Measurements from ENCODE around the gene RHBDL1. TPM values are rescaled to one million over a fixed set of nuclear protein-coding genes. Genes with fewer than 3 reads are reported as not detected.

Gene RHBDL1
- total RNA-seq, 1 experiment from 2014 or later = 1.1 TPM

GRCh38 chr16:718922-719321 lies 43.5 kb downstream of the RHBDL1 start:
- H3K27me3 ChIP-seq (replicated peaks) = no peaks in the 10 kb centered on the region; the same call in 1 of the 2 replicates
- no peak overlapping the region for H3K27ac ChIP-seq
- H3K9me3 ChIP-seq (replicated peaks) = peaks cover 8% of the 10 kb centered on the region; the same call in 1 of the 2 replicates
- peaks cover 20% of the 10 kb centered on the region for H3K36me3 ChIP-seq
- DNase-seq (ENCODE audit: low read depth in 1 of 2, low spot score in 2 of 2) = no peak
- no peak overlapping the region for H3K4me3 ChIP-seq
- H3K4me1 ChIP-seq (replicated peaks) = peaks cover 54% of the 10 kb centered on the region

GRCh38 chr16:719815-720446 lies 44.5 kb downstream of the RHBDL1 start:
- Histone ChIP-seq H3K27ac (no peak overlapping the region), H3K36me3 (peaks cover 20% of the 10 kb centered on the region)
- DNase-seq (ENCODE audit: low read depth in 1 of 2, low spot score in 2 of 2) = no peak

DNA sequence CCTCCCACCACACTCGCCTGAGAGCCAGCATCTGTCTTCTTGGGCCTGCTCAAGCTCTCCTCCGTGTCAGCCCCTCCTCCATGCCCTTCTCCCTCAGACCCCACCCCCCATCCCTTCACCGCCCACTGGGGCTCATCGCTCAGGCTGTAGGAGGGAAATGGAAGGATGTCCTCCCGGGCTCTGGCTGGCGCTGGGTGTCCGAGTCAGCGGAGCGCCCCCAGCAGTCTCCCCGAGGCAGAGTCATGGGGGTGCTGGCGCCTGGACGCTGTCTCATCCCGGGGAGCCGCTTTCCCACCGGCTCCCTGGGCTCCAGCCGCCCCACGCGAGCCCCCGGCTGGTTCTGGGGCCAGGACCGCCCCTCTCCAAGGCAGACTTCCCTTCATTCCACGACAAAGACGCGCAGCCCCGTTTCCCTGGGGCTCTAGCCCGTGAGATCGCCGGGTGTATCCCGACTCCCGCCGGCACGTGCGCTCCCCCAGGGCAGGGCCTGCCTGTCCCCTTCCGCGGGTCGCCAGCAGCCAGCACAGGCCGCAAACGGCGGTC lies 45.0 kb downstream of the RHBDL1 start:
- peak in 1 of 2 experiments; percentile 70 for DNase-seq (ENCODE audit: low read depth in 1 of 2, low spot score in 2 of 2)
- H3K27ac ChIP-seq = peak overlapping the region; percentile 40

More at GRCh38 chr16:719815-720446, 44.5 kb downstream of the RHBDL1 start:
- Histone ChIP-seq H3K27me3 (replicated peaks) (no peaks in the 10 kb centered on the region; the same call in 1 of the 2 replicates), H3K4me3 (peak overlapping the region; percentile 89), H3K9me3 (replicated peaks) (peaks cover 8% of the 10 kb centered on the region; the same call in 1 of the 2 replicates), H3K4me1 (replicated peaks) (peaks cover 45% of the 10 kb centered on the region)

GRCh38 chr16:720990-721764 lies 45.7 kb downstream of the RHBDL1 start, which contains the start of gene ANTKMT:
Gene ANTKMT (plus strand): TSS chr16:721146. CDS start chr16:721275, 129 bp downstream.
- peaks cover 34% of the 10 kb centered on the region for H3K4me1 ChIP-seq (replicated peaks)
- peak within 1 kb of the TSS; percentile 40 for H3K27ac ChIP-seq
- peak; percentile 75 to 89 for DNase-seq (ENCODE audit: low read depth in 1 of 2, low spot score in 2 of 2)
- peak within 1 kb of the TSS; percentile 89 for H3K4me3 ChIP-seq
- peaks cover 9% of the 10 kb centered on the region; the same call in 1 of the 2 replicates for H3K27me3 ChIP-seq (replicated peaks)
- H3K36me3 ChIP-seq = peaks cover 17% of the 10 kb centered on the region
- H3K9me3 ChIP-seq (replicated peaks) = 0 out of 2 replicates have a peak, but pooled peaks cover 5% of the 10 kb centered on the region

More for the DNA sequence above, 45.0 kb downstream of the RHBDL1 start:
- Histone ChIP-seq H3K4me1 (replicated peaks) (peaks cover 41% of the 10 kb centered on the region), H3K4me3 (peak overlapping the region; percentile 89), H3K27me3 (replicated peaks) (peaks cover 4% of the 10 kb centered on the region; the same call in 1 of the 2 replicates), H3K36me3 (peaks cover 17% of the 10 kb centered on the region), H3K9me3 (replicated peaks) (0 out of 2 replicates have a peak, but pooled peaks cover 5% of the 10 kb centered on the region)

DNA sequence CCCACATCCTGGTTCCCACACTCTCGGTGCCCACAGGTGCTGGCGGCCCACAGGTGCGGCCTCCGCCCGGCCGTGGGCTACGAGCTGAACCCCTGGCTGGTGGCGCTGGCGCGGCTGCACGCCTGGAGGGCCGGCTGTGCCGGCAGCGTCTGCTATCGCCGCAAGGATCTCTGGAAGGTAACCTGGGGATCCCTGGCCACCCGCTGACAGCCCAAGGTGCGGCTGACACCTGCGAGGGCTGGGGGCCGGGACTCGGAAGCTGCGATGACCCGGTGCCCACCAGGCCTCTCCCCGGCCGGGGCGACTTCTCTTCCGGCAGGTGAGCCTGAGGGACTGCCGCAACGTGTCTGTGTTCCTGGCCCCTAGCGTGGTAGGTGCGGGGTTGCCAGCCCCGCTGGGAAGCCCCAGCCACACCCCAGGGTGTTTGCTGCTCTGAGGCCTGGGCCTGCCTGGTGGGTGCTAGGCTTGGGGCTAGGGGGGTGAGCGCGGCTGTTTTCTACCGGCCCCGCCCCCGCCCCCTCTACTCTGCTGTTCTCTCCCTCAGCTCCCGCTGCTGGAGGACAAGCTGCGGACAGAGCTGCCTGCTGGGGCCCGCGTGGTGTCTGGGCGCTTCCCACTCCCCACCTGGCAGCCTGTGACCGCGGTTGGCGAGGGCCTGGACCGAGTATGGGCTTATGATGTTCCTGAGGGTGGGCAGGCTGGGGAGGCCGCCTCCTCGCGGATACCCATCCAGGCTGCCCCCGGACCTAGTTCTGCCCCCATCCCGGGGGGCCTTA lies 46.5 kb downstream of the RHBDL1 start:
- H3K9me3 ChIP-seq (replicated peaks) = 0 out of 2 replicates have a peak, but pooled peaks cover 5% of the 10 kb centered on the region
- peaks cover 34% of the 10 kb centered on the region for H3K4me1 ChIP-seq (replicated peaks)
- peak overlapping the region; percentile 89 for H3K4me3 ChIP-seq
- H3K36me3 ChIP-seq = peaks cover 17% of the 10 kb centered on the region
- H3K27me3 ChIP-seq (replicated peaks) = peaks cover 14% of the 10 kb centered on the region
- no peak for DNase-seq (ENCODE audit: low read depth in 1 of 2, low spot score in 2 of 2)
- no peak overlapping the region for H3K27ac ChIP-seq

DNA sequence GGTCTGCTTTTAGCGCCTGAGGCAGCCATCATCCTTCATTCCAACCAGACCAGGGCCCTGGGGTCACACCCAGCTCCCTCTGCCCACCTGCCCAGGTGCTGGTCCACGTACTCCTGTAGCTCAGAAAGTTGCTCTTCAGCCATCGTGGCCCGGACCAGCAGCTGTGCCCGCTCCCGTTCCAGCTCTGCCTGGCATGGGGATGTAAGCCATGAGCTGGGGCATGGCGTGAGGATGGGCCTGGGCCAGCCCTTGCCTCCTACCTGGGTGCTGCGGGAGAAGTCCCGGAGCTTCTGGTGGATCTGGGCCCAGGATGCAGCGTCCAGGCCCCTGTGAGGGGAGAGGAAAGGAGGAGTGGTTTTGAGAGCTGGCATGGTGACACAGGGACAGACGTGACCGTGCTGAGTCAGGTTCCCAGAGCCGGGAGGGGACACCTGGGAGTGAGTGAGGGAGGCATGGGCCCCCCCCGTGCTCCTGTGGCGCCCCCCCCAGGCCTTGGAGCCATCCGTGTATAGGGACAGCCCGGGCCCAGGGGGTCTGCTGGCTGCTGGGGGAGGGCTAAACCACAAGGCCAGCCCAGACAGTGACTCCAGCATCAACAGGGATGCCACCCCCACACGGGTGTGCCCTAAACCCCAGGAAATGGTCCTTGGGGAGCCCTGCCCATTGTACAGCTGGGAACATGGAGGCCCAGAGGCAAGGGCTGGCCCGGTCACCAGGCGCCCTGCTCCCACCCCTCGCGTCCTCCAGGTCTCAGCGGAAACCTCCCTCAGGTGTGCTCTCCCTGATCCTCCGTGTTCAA lies 47.6 kb downstream of the RHBDL1 start:
- Histone ChIP-seq H3K27me3 (replicated peaks) (peaks cover 21% of the 10 kb centered on the region), H3K36me3 (peaks cover 17% of the 10 kb centered on the region), H3K27ac (no peak overlapping the region), H3K4me1 (replicated peaks) (peaks cover 43% of the 10 kb centered on the region), H3K4me3 (no peak overlapping the region), H3K9me3 (replicated peaks) (0 out of 2 replicates have a peak, but pooled peaks cover 5% of the 10 kb centered on the region)
- DNase-seq (ENCODE audit: low read depth in 1 of 2, low spot score in 2 of 2) = no peak

DNA sequence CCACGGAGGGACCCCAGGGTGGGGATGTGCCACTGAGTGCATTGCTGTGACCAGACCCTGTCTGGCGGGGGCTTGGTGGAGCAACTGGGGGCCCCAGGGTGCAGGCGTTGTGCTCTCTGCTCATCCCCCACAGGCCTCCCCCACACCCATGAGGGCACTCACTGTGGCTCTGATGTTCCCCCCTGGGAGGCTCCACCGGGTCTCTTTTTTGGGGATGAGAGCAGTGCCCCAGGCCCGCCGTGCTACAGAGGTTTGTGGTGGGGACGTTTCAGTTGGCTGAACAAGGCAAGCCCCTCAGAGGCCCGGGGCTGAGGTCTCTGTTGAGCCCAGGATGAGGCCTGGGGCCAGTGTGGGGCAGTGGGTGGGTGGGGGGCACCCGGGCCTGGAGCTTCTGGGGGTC lies 48.2 kb downstream of the RHBDL1 start:
- DNase-seq (ENCODE audit: low read depth in 1 of 2, low spot score in 2 of 2) = no peak
- Histone ChIP-seq H3K36me3 (peaks cover 17% of the 10 kb centered on the region), H3K27me3 (replicated peaks) (peaks cover 24% of the 10 kb centered on the region), H3K9me3 (replicated peaks) (0 out of 2 replicates have a peak, but pooled peaks cover 5% of the 10 kb centered on the region), H3K27ac (no peak overlapping the region), H3K4me3 (no peak overlapping the region), H3K4me1 (replicated peaks) (peaks cover 50% of the 10 kb centered on the region)

- DNase-seq (ENCODE audit: low read depth in 1 of 2, low spot score in 2 of 2) = no peak
- Histone ChIP-seq H3K4me3 (no peak overlapping the region), H3K27ac (no peak overlapping the region), H3K4me1 (replicated peaks) (peaks cover 45% of the 10 kb centered on the region), H3K9me3 (replicated peaks) (0 out of 2 replicates have a peak, but pooled peaks cover 5% of the 10 kb centered on the region), H3K27me3 (replicated peaks) (peaks cover 24% of the 10 kb centered on the region), H3K36me3 (peaks cover 17% of the 10 kb centered on the region)
These were observed 48.9 kb downstream of the RHBDL1 start for GRCh38 chr16:724188-725040.

GRCh38 chr16:725041-725376 lies 49.5 kb downstream of the RHBDL1 start:
- peaks cover 41% of the 10 kb centered on the region for H3K4me1 ChIP-seq (replicated peaks)
- H3K4me3 ChIP-seq = no peak overlapping the region
- peaks cover 17% of the 10 kb centered on the region for H3K36me3 ChIP-seq
- H3K27me3 ChIP-seq (replicated peaks) = peaks cover 24% of the 10 kb centered on the region
- DNase-seq (ENCODE audit: low read depth in 1 of 2, low spot score in 2 of 2) = no peak
- 0 out of 2 replicates have a peak, but pooled peaks cover 5% of the 10 kb centered on the region for H3K9me3 ChIP-seq (replicated peaks)
- H3K27ac ChIP-seq = no peak overlapping the region

GRCh38 chr16:725463-726187 lies 50.2 kb downstream of the RHBDL1 start:
- peaks cover 24% of the 10 kb centered on the region for H3K27me3 ChIP-seq (replicated peaks)
- no peak overlapping the region for H3K27ac ChIP-seq
- H3K4me3 ChIP-seq = no peak overlapping the region
- H3K9me3 ChIP-seq (replicated peaks) = 0 out of 2 replicates have a peak, but pooled peaks cover 5% of the 10 kb centered on the region
- peaks cover 17% of the 10 kb centered on the region for H3K36me3 ChIP-seq
- no peak for DNase-seq (ENCODE audit: low read depth in 1 of 2, low spot score in 2 of 2)
- peaks cover 35% of the 10 kb centered on the region for H3K4me1 ChIP-seq (replicated peaks)

DNA sequence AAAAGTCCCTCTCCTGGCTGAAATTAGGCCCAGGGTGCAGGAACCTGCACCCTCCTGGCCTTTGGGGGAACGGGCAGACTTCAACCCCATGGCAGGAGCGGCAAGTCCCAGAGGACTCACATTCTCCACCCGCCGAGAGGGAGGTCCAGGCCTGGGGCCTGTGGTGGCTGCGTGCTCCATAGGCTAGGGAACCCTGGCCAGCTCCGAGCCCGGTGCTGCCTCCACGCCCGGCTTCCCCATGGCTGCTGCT lies 50.6 kb downstream of the RHBDL1 start:
- no peak for DNase-seq (ENCODE audit: low read depth in 1 of 2, low spot score in 2 of 2)
- 0 out of 2 replicates have a peak, but pooled peaks cover 4% of the 10 kb centered on the region for H3K9me3 ChIP-seq (replicated peaks)
- H3K4me3 ChIP-seq = no peak overlapping the region
- H3K27ac ChIP-seq = no peak overlapping the region
- peaks cover 30% of the 10 kb centered on the region for H3K4me1 ChIP-seq (replicated peaks)
- H3K27me3 ChIP-seq (replicated peaks) = peaks cover 24% of the 10 kb centered on the region
- H3K36me3 ChIP-seq = peaks cover 15% of the 10 kb centered on the region

All from SJSA1 (cell line).